Measurements from ENCODE around the gene DAD1.

The DAD1 gene

DNA sequence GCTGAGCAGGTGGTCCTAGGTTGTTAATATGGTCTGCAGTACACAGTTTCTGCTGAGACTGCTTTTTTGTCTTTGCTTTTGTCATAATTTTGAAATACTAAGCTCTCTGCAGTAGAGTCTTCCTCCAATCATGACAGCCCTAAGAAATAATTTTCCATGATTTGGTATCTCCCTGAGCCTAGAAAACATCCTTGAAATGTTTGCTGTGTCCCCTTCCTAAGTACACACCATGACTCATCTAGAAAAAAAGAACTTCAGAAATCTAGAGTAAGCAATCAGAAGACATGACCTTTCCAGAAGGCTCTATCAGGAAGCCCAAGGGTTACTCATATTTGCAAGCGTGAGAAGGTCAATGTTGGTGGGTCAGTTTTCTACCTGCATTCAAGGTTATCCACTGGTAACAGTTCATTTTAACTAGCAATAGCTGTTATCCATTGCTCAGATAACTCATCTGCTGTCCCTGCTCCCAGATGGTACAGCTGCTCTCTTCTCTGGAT lies 16.4 kb downstream of the DAD1 start:
- no peak overlapping the region for H3K56ac ChIP-seq (ENCODE audit: low read length)
- H3K23ac ChIP-seq (ENCODE audit: low read length) = no peak overlapping the region
- DNase-seq = peak; percentile 65
- H3K9ac ChIP-seq (ENCODE audit: low read length) = no peak overlapping the region
- H4K8ac ChIP-seq (ENCODE audit: low read depth, low read length) = no peak overlapping the region
- no peak overlapping the region for H3K18ac ChIP-seq (ENCODE audit: low read length)
- no peak overlapping the region for H3K27ac ChIP-seq (ENCODE audit: low read depth, low read length)
- no peak overlapping the region for H3K4ac ChIP-seq (ENCODE audit: low read depth, low read length)
- peaks cover 12% of the 10 kb centered on the region for H3K79me1 ChIP-seq (ENCODE audit: low read length)
- no peak overlapping the region for H2AK5ac ChIP-seq (ENCODE audit: low read length)
- peaks cover 3% of the 10 kb centered on the region for H3K36me3 ChIP-seq (ENCODE audit: control insufficient read depth, insufficient read depth, low read length)
- no peaks in the 10 kb centered on the region for H3K4me1 ChIP-seq (ENCODE audit: control insufficient read depth, low read depth, low read length)
- no CpG with 5 or more reads among the region's 1 CpG for WGBS (ENCODE audit: extremely low coverage, insufficient coverage, low lambda C conversion rate)
- H2BK5ac ChIP-seq (ENCODE audit: low read length) = no peak overlapping the region
- H2BK120ac ChIP-seq (ENCODE audit: low read depth, low read length) = no peak overlapping the region
- no peak overlapping the region for H2BK15ac ChIP-seq (replicated peaks; ENCODE audit: low read depth)
- H4K5ac ChIP-seq (ENCODE audit: low read length) = no peak overlapping the region
- no peak overlapping the region for H3K4me3 ChIP-seq (ENCODE audit: low read length)
- no peaks in the 10 kb centered on the region for H3K27me3 ChIP-seq (ENCODE audit: insufficient read depth, low read length, poor library complexity)
- H3K79me2 ChIP-seq (ENCODE audit: control insufficient read depth, insufficient read depth, low read length) = peaks cover 8% of the 10 kb centered on the region
- H3K4me2 ChIP-seq (ENCODE audit: low read length) = no peak overlapping the region

DNA sequence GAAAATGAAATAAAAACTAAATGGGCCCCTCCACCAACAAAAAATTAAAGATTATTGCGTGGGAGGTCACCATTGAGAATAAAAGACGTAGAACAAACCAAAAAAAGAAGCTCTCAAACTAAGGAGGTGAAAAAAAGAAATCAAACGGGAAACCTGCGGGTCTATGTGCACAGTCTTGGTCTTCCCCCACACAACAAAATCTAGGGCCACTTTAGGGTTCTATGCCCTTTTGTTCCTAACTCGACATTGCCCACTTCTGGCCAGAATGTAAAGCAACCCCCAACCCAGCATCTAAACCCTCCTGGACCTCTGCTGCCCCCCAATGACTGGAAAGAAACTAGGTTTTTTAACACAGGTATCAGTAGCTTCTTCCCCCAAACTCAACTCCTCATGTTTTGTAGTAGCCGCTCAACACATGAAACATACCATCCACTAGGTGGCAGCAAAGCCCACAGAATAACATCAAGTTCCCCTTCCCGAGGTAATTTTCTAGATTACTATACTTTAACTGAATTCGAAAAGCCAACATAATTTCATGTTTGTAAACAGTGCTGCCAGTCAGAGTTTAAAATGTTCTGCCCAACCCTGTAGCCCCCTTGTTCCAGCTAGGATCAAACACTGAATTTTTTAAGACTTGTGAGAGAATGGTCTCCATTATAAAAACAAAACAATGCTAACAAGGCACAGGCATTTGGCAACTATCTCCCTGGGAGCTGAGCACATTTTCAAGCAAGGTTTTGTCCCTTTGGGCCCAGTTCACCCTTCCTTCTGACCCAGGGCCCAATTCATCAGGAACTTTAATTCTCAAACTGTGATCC lies 18.7 kb downstream of the DAD1 start:
- H3K9ac ChIP-seq (ENCODE audit: low read length) = peak overlapping the region; percentile 55
- no peaks in the 10 kb centered on the region for H3K27me3 ChIP-seq (ENCODE audit: insufficient read depth, low read length, poor library complexity)
- peaks cover 8% of the 10 kb centered on the region for H3K79me1 ChIP-seq (ENCODE audit: low read length)
- H4K8ac ChIP-seq (ENCODE audit: low read depth, low read length) = no peak overlapping the region
- no peak overlapping the region for H2BK15ac ChIP-seq (replicated peaks; ENCODE audit: low read depth)
- H3K23ac ChIP-seq (ENCODE audit: low read length) = no peak overlapping the region
- peak overlapping the region; percentile 19 for H3K56ac ChIP-seq (ENCODE audit: low read length)
- no peak overlapping the region for H2AK5ac ChIP-seq (ENCODE audit: low read length)
- peaks cover 3% of the 10 kb centered on the region for H3K36me3 ChIP-seq (ENCODE audit: control insufficient read depth, insufficient read depth, low read length)
- no CpG with 5 or more reads among the region's 8 CpGs for WGBS (ENCODE audit: extremely low coverage, insufficient coverage, low lambda C conversion rate)
- H3K4me3 ChIP-seq (ENCODE audit: low read length) = no peak overlapping the region
- H3K18ac ChIP-seq (ENCODE audit: low read length) = peak overlapping the region; percentile 90
- H3K4me2 ChIP-seq (ENCODE audit: low read length) = no peak overlapping the region
- H2BK120ac ChIP-seq (ENCODE audit: low read depth, low read length) = no peak overlapping the region
- H3K27ac ChIP-seq (ENCODE audit: low read depth, low read length) = no peak overlapping the region
- H3K4ac ChIP-seq (ENCODE audit: low read depth, low read length) = peak overlapping the region; percentile 9
- no peaks in the 10 kb centered on the region for H3K4me1 ChIP-seq (ENCODE audit: control insufficient read depth, low read depth, low read length)
- no peak overlapping the region for H2BK5ac ChIP-seq (ENCODE audit: low read length)
- peak; percentile 98 for DNase-seq
- peaks cover 2% of the 10 kb centered on the region for H3K79me2 ChIP-seq (ENCODE audit: control insufficient read depth, insufficient read depth, low read length)
- H4K5ac ChIP-seq (ENCODE audit: low read length) = no peak overlapping the region

- peaks cover 2% of the 10 kb centered on the region for H3K79me2 ChIP-seq (ENCODE audit: control insufficient read depth, insufficient read depth, low read length)
- H3K79me1 ChIP-seq (ENCODE audit: low read length) = peaks cover 6% of the 10 kb centered on the region
- H3K4me3 ChIP-seq (ENCODE audit: low read length) = no peak overlapping the region
- no peak overlapping the region for H2BK5ac ChIP-seq (ENCODE audit: low read length)
- no peak overlapping the region for H2AK5ac ChIP-seq (ENCODE audit: low read length)
- no peak overlapping the region for H2BK120ac ChIP-seq (ENCODE audit: low read depth, low read length)
- no peaks in the 10 kb centered on the region for H3K27me3 ChIP-seq (ENCODE audit: insufficient read depth, low read length, poor library complexity)
- peaks cover 2% of the 10 kb centered on the region for H3K36me3 ChIP-seq (ENCODE audit: control insufficient read depth, insufficient read depth, low read length)
- H3K23ac ChIP-seq (ENCODE audit: low read length) = no peak overlapping the region
- H3K9ac ChIP-seq (ENCODE audit: low read length) = no peak overlapping the region
- H3K4ac ChIP-seq (ENCODE audit: low read depth, low read length) = no peak overlapping the region
- H3K4me2 ChIP-seq (ENCODE audit: low read length) = no peak overlapping the region
- no peak overlapping the region for H3K18ac ChIP-seq (ENCODE audit: low read length)
- H3K27ac ChIP-seq (ENCODE audit: low read depth, low read length) = no peak overlapping the region
- no peak overlapping the region for H4K5ac ChIP-seq (ENCODE audit: low read length)
- no peak overlapping the region for H2BK15ac ChIP-seq (replicated peaks; ENCODE audit: low read depth)
- no peaks in the 10 kb centered on the region for H3K4me1 ChIP-seq (ENCODE audit: control insufficient read depth, low read depth, low read length)
- no CpG with 5 or more reads among the region's 3 CpGs for WGBS (ENCODE audit: extremely low coverage, insufficient coverage, low lambda C conversion rate)
- DNase-seq = no peak
- H4K8ac ChIP-seq (ENCODE audit: low read depth, low read length) = no peak overlapping the region
- no peak overlapping the region for H3K56ac ChIP-seq (ENCODE audit: low read length)
These were observed 19.3 kb downstream of the DAD1 start for GRCh38 chr14:22569737-22570131.

DNA sequence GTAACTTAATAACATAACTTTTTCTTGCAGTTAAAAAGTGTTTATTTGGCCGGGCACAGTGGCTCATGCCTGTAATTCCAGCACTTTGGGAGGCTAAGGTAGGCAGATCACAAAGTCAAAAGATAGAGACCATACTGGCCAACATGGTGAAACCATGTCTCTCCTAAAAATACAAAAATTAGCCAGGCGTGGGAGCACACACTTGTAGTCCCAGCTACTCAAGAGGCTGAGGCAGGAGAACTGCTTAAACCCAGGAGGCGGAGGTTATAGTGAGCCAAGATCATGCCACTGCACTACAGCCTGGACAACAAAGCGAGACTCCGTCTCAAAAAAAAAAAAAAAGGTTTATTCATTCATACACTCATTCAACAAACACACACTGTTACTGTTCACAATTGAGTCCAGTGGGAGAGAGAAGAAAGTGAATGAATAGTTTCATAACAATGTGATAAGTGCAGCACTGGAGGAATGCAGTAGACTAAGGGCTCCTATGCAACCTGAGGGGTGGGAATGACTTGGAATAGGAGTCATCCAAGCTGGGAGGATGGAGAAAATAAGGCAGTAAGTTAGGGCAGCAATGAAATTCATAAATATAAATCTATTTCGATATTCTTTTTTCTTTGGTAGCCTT lies 19.8 kb downstream of the DAD1 start:
- Histone ChIP-seq H3K23ac (ENCODE audit: low read length) (no peak overlapping the region), H3K36me3 (ENCODE audit: control insufficient read depth, insufficient read depth, low read length) (peaks cover 3% of the 10 kb centered on the region), H3K79me1 (ENCODE audit: low read length) (peaks cover 6% of the 10 kb centered on the region), H3K27me3 (ENCODE audit: insufficient read depth, low read length, poor library complexity) (no peaks in the 10 kb centered on the region), H3K9ac (ENCODE audit: low read length) (no peak overlapping the region), H3K18ac (ENCODE audit: low read length) (no peak overlapping the region), H2BK5ac (ENCODE audit: low read length) (peak overlapping the region; percentile 33), H3K4me2 (ENCODE audit: low read length) (no peak overlapping the region), H2BK15ac (replicated peaks; ENCODE audit: low read depth) (no peak overlapping the region), H3K4me1 (ENCODE audit: control insufficient read depth, low read depth, low read length) (no peaks in the 10 kb centered on the region), H2BK120ac (ENCODE audit: low read depth, low read length) (no peak overlapping the region), H3K4ac (ENCODE audit: low read depth, low read length) (no peak overlapping the region), H3K79me2 (ENCODE audit: control insufficient read depth, insufficient read depth, low read length) (peaks cover 2% of the 10 kb centered on the region), H4K5ac (ENCODE audit: low read length) (no peak overlapping the region), H3K27ac (ENCODE audit: low read depth, low read length) (no peak overlapping the region), H2AK5ac (ENCODE audit: low read length) (no peak overlapping the region), H3K56ac (ENCODE audit: low read length) (no peak overlapping the region), H4K8ac (ENCODE audit: low read depth, low read length) (no peak overlapping the region), H3K4me3 (ENCODE audit: low read length) (no peak overlapping the region)
- no CpG with 5 or more reads among the region's 6 CpGs for WGBS (ENCODE audit: extremely low coverage, insufficient coverage, low lambda C conversion rate)
- no peak for DNase-seq

DNA sequence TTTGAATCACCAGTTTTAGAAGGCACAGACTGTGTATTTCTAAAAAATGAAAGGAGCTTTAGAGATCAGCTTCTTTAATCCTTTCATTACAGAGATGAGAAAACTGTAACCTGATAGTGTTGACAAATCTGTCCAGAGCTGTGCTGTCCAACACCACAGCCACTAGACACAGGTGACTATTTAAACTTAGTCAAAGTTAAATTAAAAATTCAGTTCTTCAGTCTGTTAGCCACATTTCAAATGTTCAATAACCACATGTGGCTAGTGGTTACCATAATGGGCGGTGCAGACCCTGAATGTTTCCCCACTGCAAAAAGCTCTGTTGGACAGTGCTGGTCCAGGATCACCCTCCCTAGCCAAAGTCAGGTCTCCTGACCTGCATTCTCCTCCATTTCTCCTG lies 21.6 kb downstream of the DAD1 start:
- no peak overlapping the region for H3K9ac ChIP-seq (ENCODE audit: low read length)
- no peak overlapping the region for H3K56ac ChIP-seq (ENCODE audit: low read length)
- no peak overlapping the region for H3K23ac ChIP-seq (ENCODE audit: low read length)
- DNase-seq = no peak
- H4K5ac ChIP-seq (ENCODE audit: low read length) = no peak overlapping the region
- no peak overlapping the region for H2AK5ac ChIP-seq (ENCODE audit: low read length)
- H2BK120ac ChIP-seq (ENCODE audit: low read depth, low read length) = no peak overlapping the region
- H3K4me2 ChIP-seq (ENCODE audit: low read length) = no peak overlapping the region
- H3K79me1 ChIP-seq (ENCODE audit: low read length) = peaks cover 4% of the 10 kb centered on the region
- H3K36me3 ChIP-seq (ENCODE audit: control insufficient read depth, insufficient read depth, low read length) = peaks cover 1% of the 10 kb centered on the region
- peaks cover 2% of the 10 kb centered on the region for H3K79me2 ChIP-seq (ENCODE audit: control insufficient read depth, insufficient read depth, low read length)
- no peak overlapping the region for H3K27ac ChIP-seq (ENCODE audit: low read depth, low read length)
- H4K8ac ChIP-seq (ENCODE audit: low read depth, low read length) = no peak overlapping the region
- no peak overlapping the region for H3K4ac ChIP-seq (ENCODE audit: low read depth, low read length)
- H3K4me3 ChIP-seq (ENCODE audit: low read length) = no peak overlapping the region
- H2BK15ac ChIP-seq (replicated peaks; ENCODE audit: low read depth) = no peak overlapping the region
- H3K4me1 ChIP-seq (ENCODE audit: control insufficient read depth, low read depth, low read length) = no peaks in the 10 kb centered on the region
- no CpG with 5 or more reads among the region's 1 CpG for WGBS (ENCODE audit: extremely low coverage, insufficient coverage, low lambda C conversion rate)
- no peak overlapping the region for H3K18ac ChIP-seq (ENCODE audit: low read length)
- H2BK5ac ChIP-seq (ENCODE audit: low read length) = no peak overlapping the region
- H3K27me3 ChIP-seq (ENCODE audit: insufficient read depth, low read length, poor library complexity) = no peaks in the 10 kb centered on the region
